OCI-LY1 (cell line): ENCODE data around the gene UTF1.

Experiments used
- EZH2 ChIP-seq: fragments of 200-600 bp; sonication (generic), shearing (Covaris generic); IDR thresholded peaks from 2 replicates; pipeline ENCODE4 v1.8.0; 2017; ENCODE audit warnings: borderline replicate concordance, mixed run types, mild to moderate bottlenecking, antibody characterized with exemption, low read length, moderate library complexity, mixed read lengths
- TF ChIP-seq, protein P1 (sequence below): fragments of 200-600 bp; sonication (generic), shearing (Covaris generic); IDR thresholded peaks from 2 replicates; pipeline ENCODE4 v1.5.1; 2017; ENCODE audit warnings: mild to moderate bottlenecking, antibody characterized with exemption, low read length, moderate library complexity, mixed read lengths

DNA sequence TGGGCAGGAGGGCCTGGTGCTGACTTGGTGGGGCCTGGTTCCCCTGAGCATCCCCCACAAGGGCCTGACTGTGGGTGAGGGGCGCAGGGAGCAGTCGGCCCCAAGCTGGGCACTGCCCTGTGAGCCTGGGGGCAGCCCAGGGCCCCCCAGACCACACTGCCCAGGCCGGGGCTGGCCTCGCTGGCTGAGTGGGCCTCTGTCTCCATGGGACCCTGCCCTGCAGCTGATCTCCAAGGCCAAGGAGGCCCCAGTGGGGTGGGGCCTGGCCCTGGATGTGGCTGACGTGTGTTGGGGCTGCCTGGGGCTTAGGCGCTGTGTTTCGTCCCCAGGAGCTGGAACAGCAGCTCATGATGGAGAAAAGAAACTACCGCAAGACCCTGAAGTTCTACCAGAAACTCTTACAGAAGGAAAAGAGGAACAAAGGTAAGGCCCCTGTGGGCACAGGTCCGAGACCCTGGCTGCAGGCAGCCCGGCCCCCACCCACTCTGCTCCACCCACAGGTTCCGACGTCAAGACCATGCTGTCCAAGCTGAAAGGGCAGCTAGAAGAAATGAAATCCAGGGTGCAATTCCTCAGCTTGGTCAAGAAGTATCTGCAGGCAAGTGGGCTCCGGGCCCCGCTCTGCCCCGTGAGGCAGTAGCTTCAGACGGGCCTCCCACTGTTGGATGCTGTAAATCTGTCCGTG lies 23.5 kb upstream of the UTF1 start:
- TF ChIP-seq, protein P1, sequence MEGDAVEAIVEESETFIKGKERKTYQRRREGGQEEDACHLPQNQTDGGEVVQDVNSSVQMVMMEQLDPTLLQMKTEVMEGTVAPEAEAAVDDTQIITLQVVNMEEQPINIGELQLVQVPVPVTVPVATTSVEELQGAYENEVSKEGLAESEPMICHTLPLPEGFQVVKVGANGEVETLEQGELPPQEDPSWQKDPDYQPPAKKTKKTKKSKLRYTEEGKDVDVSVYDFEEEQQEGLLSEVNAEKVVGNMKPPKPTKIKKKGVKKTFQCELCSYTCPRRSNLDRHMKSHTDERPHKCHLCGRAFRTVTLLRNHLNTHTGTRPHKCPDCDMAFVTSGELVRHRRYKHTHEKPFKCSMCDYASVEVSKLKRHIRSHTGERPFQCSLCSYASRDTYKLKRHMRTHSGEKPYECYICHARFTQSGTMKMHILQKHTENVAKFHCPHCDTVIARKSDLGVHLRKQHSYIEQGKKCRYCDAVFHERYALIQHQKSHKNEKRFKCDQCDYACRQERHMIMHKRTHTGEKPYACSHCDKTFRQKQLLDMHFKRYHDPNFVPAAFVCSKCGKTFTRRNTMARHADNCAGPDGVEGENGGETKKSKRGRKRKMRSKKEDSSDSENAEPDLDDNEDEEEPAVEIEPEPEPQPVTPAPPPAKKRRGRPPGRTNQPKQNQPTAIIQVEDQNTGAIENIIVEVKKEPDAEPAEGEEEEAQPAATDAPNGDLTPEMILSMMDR, result no peak
- no peak for TF ChIP-seq EZH2
